ENCODE data around the gene RNF121. TPM values are rescaled to one million over a fixed set of nuclear protein-coding genes. Genes with fewer than 3 reads are reported as not detected.

The RNF121 gene
- total and polyA plus RNA-seq, 7 experiments from 2014 or later, result 8.8 to 37.2 (median 20.2) TPM

DNA sequence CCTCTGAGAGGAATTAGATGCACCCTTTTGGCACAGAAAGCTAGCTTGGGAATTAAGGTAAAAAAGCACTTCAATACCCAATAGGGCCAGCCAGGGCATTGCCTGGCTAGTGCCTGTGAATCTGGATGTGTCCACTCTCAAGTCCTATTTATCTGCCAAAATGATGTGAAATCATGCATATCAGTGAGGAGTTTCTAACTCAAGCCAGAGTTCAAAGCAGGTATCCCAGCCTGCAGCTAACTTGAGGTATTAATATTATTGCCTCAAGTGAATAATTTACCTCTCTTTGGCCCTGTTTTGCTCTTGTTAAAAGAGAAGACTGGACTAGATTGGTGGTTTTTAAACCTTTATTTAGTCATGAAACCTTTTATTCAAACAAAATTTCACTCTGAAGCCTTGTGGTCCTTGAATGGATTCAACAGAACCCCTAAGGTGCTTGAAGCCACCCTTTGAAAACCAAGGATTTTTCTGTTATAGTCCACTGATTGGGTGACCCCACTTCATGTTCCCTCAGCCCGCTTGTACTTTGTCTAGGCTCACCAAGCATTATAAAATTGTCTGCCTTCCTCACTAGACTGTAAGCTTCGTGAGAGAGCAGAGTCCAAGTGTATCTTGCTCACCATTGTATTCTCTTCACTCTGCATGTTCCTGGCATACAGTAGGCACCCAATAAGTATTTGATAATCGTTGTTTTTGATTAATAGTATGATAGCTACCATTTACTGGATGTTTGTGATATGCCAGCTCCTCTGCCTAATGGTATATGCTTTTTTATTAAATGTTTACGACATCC lies 4.5 kb downstream of the RNF121 start:
- Histone ChIP-seq H3K27me3 (ENCODE audit: control insufficient read depth in 2 of 2, insufficient read depth in 2 of 2, low read length in 2 of 2) (no peaks in the 10 kb centered on the region), H3K9me3 (ENCODE audit: control insufficient read depth in 2 of 3, low read length in 3 of 3) (no peaks in the 10 kb centered on the region), H3K4me3 (ENCODE audit: low read length) (no peak overlapping the region), H3K36me3 (ENCODE audit: control insufficient read depth in 2 of 3, insufficient read depth in 3 of 3, low read length in 3 of 3) (peaks cover 0 to 5% (median 0%) of the 10 kb centered on the region in 3 experiments), H3K4me1 (ENCODE audit: control insufficient read depth in 2 of 2, insufficient read depth in 2 of 2, low read length in 2 of 2) (peaks cover 10 to 12% of the 10 kb centered on the region in 2 donors), H3K27ac (ENCODE audit: low read depth, low read length) (no peak overlapping the region)
- Mint-ChIP-seq H3K4me3 (no peak overlapping the region), H3K36me3 (peaks cover 0 to 13% (median 8%) of the 10 kb centered on the region in 5 donors), H3K4me1 (peaks cover 32 to 63% (median 49%) of the 10 kb centered on the region in 7 donors), H3K27ac (no peak overlapping the region), H3K27me3 (no peaks in the 10 kb centered on the region), H3K9me3 (no peaks in the 10 kb centered on the region)
- no peak for DNase-seq
- ATAC-seq, result no peak
- POLR2A ChIA-PET, result interaction anchor here (0.5 to 0.6 kb wide), 2 partner anchors 17 to 97 kb away, joined by 3 read pairs; no protein-coding TSS in a partner anchor
- CTCF ChIA-PET, result interaction anchor here (0.6 kb wide), 1 partner anchor 30 kb away, joined by 3 read pairs; no protein-coding TSS in a partner anchor
- intact Hi-C loops (cut with micrococcal nuclease), result no loop called here

DNA sequence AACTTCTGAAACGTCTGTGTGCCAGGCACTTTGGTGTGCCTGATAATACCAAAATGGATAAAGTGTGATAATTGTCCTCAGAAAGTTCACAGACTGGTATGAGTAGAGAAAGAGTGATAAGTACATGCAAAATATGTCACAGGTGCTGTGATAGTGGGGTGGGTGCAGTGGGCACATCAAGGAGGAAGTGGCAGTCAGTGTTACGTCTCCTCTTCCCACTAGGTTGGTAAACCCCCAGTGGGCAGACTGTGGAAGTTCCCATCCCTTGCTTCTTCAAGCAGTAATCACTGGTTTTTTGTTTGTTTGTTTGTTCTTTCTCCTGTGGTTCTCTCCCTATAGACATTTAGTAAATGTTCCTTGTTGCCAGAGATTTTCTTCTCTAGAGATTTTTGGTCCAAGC lies 5.4 kb downstream of the RNF121 start:
- H3K4me1 Mint-ChIP-seq, result peaks cover 25 to 56% (median 45%) of the 10 kb centered on the region in 7 donors
- POLR2A ChIA-PET, result no interaction called here
- no peak overlapping the region for H3K27ac ChIP-seq (ENCODE audit: low read depth, low read length)
- H3K36me3 ChIP-seq (ENCODE audit: control insufficient read depth in 2 of 3, insufficient read depth in 3 of 3, low read length in 3 of 3), result peaks cover 0 to under 1% (median 0%) of the 10 kb centered on the region in 3 experiments
- no peaks in the 10 kb centered on the region for H3K27me3 Mint-ChIP-seq
- CTCF ChIA-PET, result no interaction called here
- H3K4me1 ChIP-seq (ENCODE audit: control insufficient read depth in 2 of 2, insufficient read depth in 2 of 2, low read length in 2 of 2), result peaks cover 10 to 12% of the 10 kb centered on the region in 2 donors
- intact Hi-C loops (cut with micrococcal nuclease), result no loop called here
- DNase-seq (no peak), ATAC-seq (peak; percentile 59)
- H3K27ac Mint-ChIP-seq, result peak overlapping the region in 1 of 9 donors; percentile 14
- no peak overlapping the region for H3K4me3 ChIP-seq (ENCODE audit: low read length)
- H3K9me3 ChIP-seq (ENCODE audit: control insufficient read depth in 2 of 3, low read length in 3 of 3), result no peaks in the 10 kb centered on the region
- no peaks in the 10 kb centered on the region for H3K27me3 ChIP-seq (ENCODE audit: control insufficient read depth in 2 of 2, insufficient read depth in 2 of 2, low read length in 2 of 2)
- H3K36me3 Mint-ChIP-seq, result peaks cover under 1 to 8% (median 7%) of the 10 kb centered on the region in 5 donors
- no peak overlapping the region for H3K4me3 Mint-ChIP-seq
- no peaks in the 10 kb centered on the region for H3K9me3 Mint-ChIP-seq

DNA sequence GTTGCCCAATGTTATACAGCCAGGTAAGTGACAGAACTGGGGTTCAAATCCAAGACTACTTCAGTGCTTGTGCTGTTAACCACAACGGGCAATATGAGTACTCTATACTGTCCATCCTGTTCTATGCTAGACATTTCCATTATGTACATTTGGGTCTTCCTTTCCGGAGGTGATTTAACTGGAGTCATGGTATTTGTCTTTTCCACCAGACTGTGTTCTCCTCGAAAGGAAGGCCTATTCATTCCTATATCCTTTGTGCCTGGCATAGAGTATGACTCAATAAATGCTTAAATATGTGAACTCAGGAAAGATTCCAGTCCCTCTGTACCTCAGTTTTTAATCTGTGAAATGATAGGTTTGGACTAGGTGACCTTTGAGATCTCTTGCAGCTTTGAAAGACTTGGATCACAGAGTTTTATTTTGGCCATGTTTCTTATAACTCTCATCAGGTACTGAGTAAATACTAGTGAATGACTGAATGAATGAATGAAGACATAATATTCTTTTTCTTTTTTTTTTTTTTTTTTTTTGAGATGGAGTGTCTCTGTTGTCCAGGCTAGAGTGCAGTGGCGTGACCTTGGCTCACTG lies 6.6 kb downstream of the RNF121 start:
- intact Hi-C loops (cut with micrococcal nuclease), result no loop called here
- no peaks in the 10 kb centered on the region for H3K9me3 Mint-ChIP-seq
- Histone ChIP-seq H3K4me1 (ENCODE audit: control insufficient read depth in 2 of 2, insufficient read depth in 2 of 2, low read length in 2 of 2) (peaks cover 0 to under 1% of the 10 kb centered on the region in 2 donors), H3K27me3 (ENCODE audit: control insufficient read depth in 2 of 2, insufficient read depth in 2 of 2, low read length in 2 of 2) (no peaks in the 10 kb centered on the region), H3K27ac (ENCODE audit: low read depth, low read length) (no peak overlapping the region), H3K9me3 (ENCODE audit: control insufficient read depth in 2 of 3, low read length in 3 of 3) (no peaks in the 10 kb centered on the region), H3K36me3 (ENCODE audit: control insufficient read depth in 2 of 3, insufficient read depth in 3 of 3, low read length in 3 of 3) (no peaks in the 10 kb centered on the region), H3K4me3 (ENCODE audit: low read length) (no peak overlapping the region)
- H3K36me3 Mint-ChIP-seq, result peaks cover 4 to 11% (median 7%) of the 10 kb centered on the region in 5 donors
- DNase-seq (no peak), ATAC-seq (no peak)
- CTCF ChIA-PET, result no interaction called here
- peaks cover 13 to 49% (median 33%) of the 10 kb centered on the region in 7 donors for H3K4me1 Mint-ChIP-seq
- H3K4me3 Mint-ChIP-seq, result no peak overlapping the region
- H3K27me3 Mint-ChIP-seq, result no peaks in the 10 kb centered on the region
- peak overlapping the region in 1 of 9 donors; percentile 13 for H3K27ac Mint-ChIP-seq
- POLR2A ChIA-PET, result no interaction called here

DNA sequence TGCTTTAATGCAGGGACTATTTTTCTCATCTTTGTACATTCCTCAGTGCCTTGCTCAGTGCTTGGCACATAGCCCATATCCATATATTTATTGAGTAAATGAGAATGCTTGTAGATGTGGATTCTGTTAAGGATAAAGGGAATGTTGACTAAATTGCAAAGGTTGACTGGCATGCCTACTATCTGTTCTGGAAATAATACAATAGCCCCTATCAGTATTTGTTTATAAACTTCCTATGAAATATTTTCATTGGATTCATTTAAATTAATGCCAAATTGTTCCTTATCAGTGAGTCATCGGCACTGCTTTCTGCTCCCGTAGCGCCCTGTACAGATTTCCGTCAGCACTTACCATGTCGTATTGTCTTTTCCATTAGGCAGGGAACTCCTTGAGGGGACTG lies 8.0 kb downstream of the RNF121 start:
- Mint-ChIP-seq H3K27me3 (no peaks in the 10 kb centered on the region), H3K4me1 (peaks cover 10 to 35% (median 20%) of the 10 kb centered on the region in 7 donors), H3K27ac (no peak overlapping the region), H3K9me3 (no peaks in the 10 kb centered on the region), H3K4me3 (no peak overlapping the region), H3K36me3 (peaks cover 4 to 11% (median 7%) of the 10 kb centered on the region in 5 donors)
- no peaks in the 10 kb centered on the region for H3K27me3 ChIP-seq (ENCODE audit: control insufficient read depth in 2 of 2, insufficient read depth in 2 of 2, low read length in 2 of 2)
- intact Hi-C loops (cut with micrococcal nuclease), result no loop called here
- no peaks in the 10 kb centered on the region for H3K9me3 ChIP-seq (ENCODE audit: control insufficient read depth in 2 of 3, low read length in 3 of 3)
- DNase-seq (no peak), ATAC-seq (no peak)
- ChIA-PET POLR2A (no interaction called here), CTCF (no interaction called here)
- no peaks in the 10 kb centered on the region for H3K36me3 ChIP-seq (ENCODE audit: control insufficient read depth in 2 of 3, insufficient read depth in 3 of 3, low read length in 3 of 3)
- no peak overlapping the region for H3K4me3 ChIP-seq (ENCODE audit: low read length)
- H3K4me1 ChIP-seq (ENCODE audit: control insufficient read depth in 2 of 2, insufficient read depth in 2 of 2, low read length in 2 of 2), result no peaks in the 10 kb centered on the region
- no peak overlapping the region for H3K27ac ChIP-seq (ENCODE audit: low read depth, low read length)

DNA sequence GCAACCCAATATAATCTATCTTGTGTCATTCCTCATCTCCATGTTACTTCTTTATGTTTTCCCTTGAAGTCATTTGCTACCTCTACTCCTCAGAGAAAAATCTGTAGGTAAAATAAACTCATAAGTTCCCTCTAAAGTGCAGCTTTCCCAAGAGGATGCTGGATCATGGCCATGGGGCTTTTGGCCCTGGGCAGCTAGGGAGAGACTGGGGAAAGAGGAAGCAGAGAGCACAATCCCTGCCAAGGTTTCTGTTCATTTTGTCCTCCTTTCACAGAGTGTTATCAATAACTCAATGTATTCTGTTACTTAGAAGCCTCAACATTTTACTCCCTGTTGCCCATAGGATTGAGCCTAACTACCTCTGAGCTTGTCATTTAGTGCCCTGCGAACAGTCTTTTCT lies 9.0 kb downstream of the RNF121 start:
- H3K4me1 Mint-ChIP-seq, result peaks cover 10 to 28% (median 16%) of the 10 kb centered on the region in 7 donors
- POLR2A ChIA-PET, result interaction anchor here (1.9 kb wide), 1 partner anchor 9 kb away, joined by 6 read pairs; the partner anchor contains the start of genes RNF121 and XNDC1N
- H3K36me3 Mint-ChIP-seq, result peaks cover 4 to 11% (median 7%) of the 10 kb centered on the region in 5 donors
- no peaks in the 10 kb centered on the region for H3K4me1 ChIP-seq (ENCODE audit: control insufficient read depth in 2 of 2, insufficient read depth in 2 of 2, low read length in 2 of 2)
- H3K9me3 ChIP-seq (ENCODE audit: control insufficient read depth in 2 of 3, low read length in 3 of 3), result no peaks in the 10 kb centered on the region
- H3K27ac Mint-ChIP-seq, result no peak overlapping the region
- no peaks in the 10 kb centered on the region for H3K9me3 Mint-ChIP-seq
- intact Hi-C loops (cut with micrococcal nuclease), result no loop called here
- ATAC-seq (no peak), DNase-seq (no peak)
- no peaks in the 10 kb centered on the region for H3K27me3 Mint-ChIP-seq
- H3K27me3 ChIP-seq (ENCODE audit: control insufficient read depth in 2 of 2, insufficient read depth in 2 of 2, low read length in 2 of 2), result no peaks in the 10 kb centered on the region
- H3K4me3 ChIP-seq (ENCODE audit: low read length), result no peak overlapping the region
- CTCF ChIA-PET, result no interaction called here
- no peaks in the 10 kb centered on the region for H3K36me3 ChIP-seq (ENCODE audit: control insufficient read depth in 2 of 3, insufficient read depth in 3 of 3, low read length in 3 of 3)
- no peak overlapping the region for H3K27ac ChIP-seq (ENCODE audit: low read depth, low read length)
- H3K4me3 Mint-ChIP-seq, result no peak overlapping the region

DNA sequence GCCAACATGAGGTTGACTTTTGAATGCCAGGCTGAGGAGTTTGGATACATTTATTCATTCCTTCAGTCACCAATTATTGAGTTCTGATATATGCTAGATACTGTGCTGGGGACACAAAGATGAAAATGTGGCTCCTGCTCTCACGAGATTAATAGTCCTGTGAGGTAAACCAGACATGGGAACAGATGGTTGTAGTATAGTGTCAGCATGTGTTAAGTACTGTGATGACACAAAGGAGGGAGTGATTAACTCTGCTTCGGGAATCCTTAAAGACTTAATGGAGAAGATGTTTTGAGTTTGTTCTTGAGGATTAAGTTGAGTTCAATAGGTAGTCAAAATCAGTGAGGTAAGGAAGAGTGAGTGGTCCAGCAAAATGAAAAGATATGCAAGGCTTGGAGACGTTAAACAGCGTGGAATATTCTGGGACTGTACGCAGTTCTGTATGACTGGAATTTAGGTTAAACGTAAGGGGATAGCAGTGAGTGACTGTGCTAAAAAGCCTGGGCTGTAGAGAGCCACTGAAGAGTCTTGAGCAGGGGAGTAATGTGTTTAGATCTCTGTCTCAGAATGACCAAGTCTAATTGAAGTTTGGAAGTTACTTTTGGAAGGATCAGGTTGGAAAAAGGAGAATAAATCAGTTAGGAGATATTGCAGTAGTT lies 11.8 kb downstream of the RNF121 start:
- intact Hi-C loops (cut with micrococcal nuclease), result no loop called here
- POLR2A ChIA-PET, result no interaction called here
- no peak overlapping the region for H3K27ac Mint-ChIP-seq
- Histone ChIP-seq H3K4me1 (ENCODE audit: control insufficient read depth in 2 of 2, insufficient read depth in 2 of 2, low read length in 2 of 2) (no peaks in the 10 kb centered on the region), H3K36me3 (ENCODE audit: control insufficient read depth in 2 of 3, insufficient read depth in 3 of 3, low read length in 3 of 3) (no peaks in the 10 kb centered on the region), H3K4me3 (ENCODE audit: low read length) (no peak overlapping the region), H3K27me3 (ENCODE audit: control insufficient read depth in 2 of 2, insufficient read depth in 2 of 2, low read length in 2 of 2) (no peaks in the 10 kb centered on the region), H3K9me3 (ENCODE audit: control insufficient read depth in 2 of 3, low read length in 3 of 3) (no peaks in the 10 kb centered on the region), H3K27ac (ENCODE audit: low read depth, low read length) (no peak overlapping the region)
- DNase-seq (no peak), ATAC-seq (no peak)
- H3K4me3 Mint-ChIP-seq, result no peak overlapping the region
- H3K36me3 Mint-ChIP-seq, result peaks cover 4 to 11% (median 7%) of the 10 kb centered on the region in 5 donors
- no peaks in the 10 kb centered on the region for H3K27me3 Mint-ChIP-seq
- H3K4me1 Mint-ChIP-seq, result peaks cover 0 to 23% (median 11%) of the 10 kb centered on the region in 7 donors
- CTCF ChIA-PET, result no interaction called here
- H3K9me3 Mint-ChIP-seq, result no peaks in the 10 kb centered on the region

Data from naive thymus-derived CD4-positive, alpha-beta T cell (primary cell).